DOHH2 (cell line): ENCODE data around the gene CHN2.

ENCODE experiments used
- H3F3A ChIP-seq: fragments of 200-600 bp; sonication (generic), shearing (Covaris generic); 2 replicates; pipeline ENCODE4 v1.6.0; 2016; ENCODE audit warnings: antibody characterized with exemption, mild to moderate bottlenecking; ENCODE audit not compliant: control insufficient read depth, insufficient read depth
- H3K27ac ChIP-seq: fragments of 200-600 bp; sonication (generic); 2 replicates; pipeline ENCODE4 v1.5.1; 2014; ENCODE audit warnings: low read depth, mild to moderate bottlenecking, low read length, moderate library complexity
- H3K27me3 ChIP-seq: fragments of 200-600 bp; sonication (generic); 2 replicates; pipeline ENCODE4 v1.6.1; 2014; ENCODE audit warnings: mild to moderate bottlenecking, low read length, mixed read lengths; ENCODE audit not compliant: control insufficient read depth
- H3K36me3 ChIP-seq: fragments of 200-600 bp; sonication (generic); 2 replicates; pipeline ENCODE4 v1.6.1; 2014; ENCODE audit warnings: mild to moderate bottlenecking, low read length, moderate library complexity, mixed read lengths; ENCODE audit not compliant: control insufficient read depth
- H3K4me1 ChIP-seq: fragments of 200-600 bp; sonication (generic); 2 replicates; pipeline ENCODE4 v1.6.1; 2014; ENCODE audit warnings: mild to moderate bottlenecking, low read length, mixed read lengths; ENCODE audit not compliant: control insufficient read depth
- H3K4me2 ChIP-seq: fragments of 200-600 bp; sonication (generic); 2 replicates; pipeline ENCODE4 v1.6.0; 2014; ENCODE audit warnings: mild to moderate bottlenecking, low read length, moderate library complexity
- H3K4me3 ChIP-seq: fragments of 200-600 bp; sonication (generic); 2 replicates; pipeline ENCODE4 v1.5.1; 2014; ENCODE audit warnings: mild to moderate bottlenecking, low read length, mixed read lengths
- H3K79me2 ChIP-seq: fragments of 200-600 bp; sonication (generic); 2 replicates; pipeline ENCODE4 v1.6.1; 2014; ENCODE audit warnings: mild to moderate bottlenecking, low read length, mixed read lengths; ENCODE audit not compliant: control insufficient read depth
- H3K9me2 ChIP-seq: fragments of 200-600 bp; sonication (generic); replicated peaks from 2 replicates; pipeline ENCODE4 v1.6.1; 2014; ENCODE audit warnings: mild to moderate bottlenecking, low read length, mixed read lengths; ENCODE audit not compliant: control insufficient read depth
- H3K9me3 ChIP-seq: fragments of 200-600 bp; sonication (generic); 2 replicates; pipeline ENCODE4 v1.6.1; 2014; ENCODE audit warnings: antibody characterized with exemption, low read length, mixed read lengths; ENCODE audit not compliant: control insufficient read depth, insufficient read depth
- H4K20me1 ChIP-seq: fragments of 200-600 bp; sonication (generic); 2 replicates; pipeline ENCODE4 v1.6.0; 2014; ENCODE audit warnings: low read depth, mild to moderate bottlenecking, antibody characterized with exemption, low read length, moderate library complexity; ENCODE audit not compliant: control insufficient read depth, insufficient read depth
- EZH2phosphoT487 ChIP-seq: fragments of 200-600 bp; sonication (generic); IDR thresholded peaks from 2 replicates; pipeline ENCODE4 v1.6.1; 2017; ENCODE audit warnings: borderline replicate concordance, mild to moderate bottlenecking, antibody characterized with exemption, low read length, moderate library complexity, mixed read lengths
- TF ChIP-seq, protein P1 (sequence below): fragments of 200-600 bp; sonication (generic); IDR thresholded peaks from one replicate; pipeline ENCODE4 v1.5.1; 2014; ENCODE audit warnings: antibody characterized with exemption, mild to moderate bottlenecking, low read depth, low read length; ENCODE audit not compliant: poor library complexity, severe bottlenecking

The CHN2 gene

DNA sequence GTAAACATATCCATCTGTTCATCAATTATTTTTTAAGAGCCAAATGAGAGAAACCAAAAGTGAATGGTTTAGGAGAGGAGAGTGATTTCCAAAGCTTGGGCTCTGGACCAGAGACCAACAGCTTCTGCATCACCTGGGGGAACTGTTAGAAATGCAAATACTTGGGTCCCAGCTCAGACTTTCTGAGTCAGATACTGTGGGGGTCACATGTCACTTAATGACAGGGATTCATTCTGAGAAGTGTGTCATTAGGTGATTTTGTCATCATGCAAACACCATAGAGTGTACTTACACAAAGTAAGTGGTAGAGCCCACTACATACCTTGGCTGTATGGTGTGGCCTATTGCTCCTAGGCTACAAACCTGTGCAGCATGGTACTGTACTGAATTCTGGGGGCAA is 240.6 kb downstream of the CHN2 start:
- no peaks in the 10 kb centered on the region for H3K79me2 ChIP-seq
- H3K4me2 ChIP-seq, result no peak overlapping the region
- TF ChIP-seq, protein P1, sequence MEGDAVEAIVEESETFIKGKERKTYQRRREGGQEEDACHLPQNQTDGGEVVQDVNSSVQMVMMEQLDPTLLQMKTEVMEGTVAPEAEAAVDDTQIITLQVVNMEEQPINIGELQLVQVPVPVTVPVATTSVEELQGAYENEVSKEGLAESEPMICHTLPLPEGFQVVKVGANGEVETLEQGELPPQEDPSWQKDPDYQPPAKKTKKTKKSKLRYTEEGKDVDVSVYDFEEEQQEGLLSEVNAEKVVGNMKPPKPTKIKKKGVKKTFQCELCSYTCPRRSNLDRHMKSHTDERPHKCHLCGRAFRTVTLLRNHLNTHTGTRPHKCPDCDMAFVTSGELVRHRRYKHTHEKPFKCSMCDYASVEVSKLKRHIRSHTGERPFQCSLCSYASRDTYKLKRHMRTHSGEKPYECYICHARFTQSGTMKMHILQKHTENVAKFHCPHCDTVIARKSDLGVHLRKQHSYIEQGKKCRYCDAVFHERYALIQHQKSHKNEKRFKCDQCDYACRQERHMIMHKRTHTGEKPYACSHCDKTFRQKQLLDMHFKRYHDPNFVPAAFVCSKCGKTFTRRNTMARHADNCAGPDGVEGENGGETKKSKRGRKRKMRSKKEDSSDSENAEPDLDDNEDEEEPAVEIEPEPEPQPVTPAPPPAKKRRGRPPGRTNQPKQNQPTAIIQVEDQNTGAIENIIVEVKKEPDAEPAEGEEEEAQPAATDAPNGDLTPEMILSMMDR, result no peak
- TF ChIP-seq EZH2phosphoT487, result no peak
- H3F3A ChIP-seq, result no peaks in the 10 kb centered on the region
- H3K4me3 ChIP-seq, result no peak overlapping the region
- H3K36me3 ChIP-seq, result no peaks in the 10 kb centered on the region
- no peaks in the 10 kb centered on the region for H3K9me2 ChIP-seq
- no peaks in the 10 kb centered on the region for H3K4me1 ChIP-seq
- no peaks in the 10 kb centered on the region for H3K27me3 ChIP-seq
- H3K27ac ChIP-seq, result no peak overlapping the region
- no peaks in the 10 kb centered on the region for H4K20me1 ChIP-seq
- no peaks in the 10 kb centered on the region for H3K9me3 ChIP-seq

DNA sequence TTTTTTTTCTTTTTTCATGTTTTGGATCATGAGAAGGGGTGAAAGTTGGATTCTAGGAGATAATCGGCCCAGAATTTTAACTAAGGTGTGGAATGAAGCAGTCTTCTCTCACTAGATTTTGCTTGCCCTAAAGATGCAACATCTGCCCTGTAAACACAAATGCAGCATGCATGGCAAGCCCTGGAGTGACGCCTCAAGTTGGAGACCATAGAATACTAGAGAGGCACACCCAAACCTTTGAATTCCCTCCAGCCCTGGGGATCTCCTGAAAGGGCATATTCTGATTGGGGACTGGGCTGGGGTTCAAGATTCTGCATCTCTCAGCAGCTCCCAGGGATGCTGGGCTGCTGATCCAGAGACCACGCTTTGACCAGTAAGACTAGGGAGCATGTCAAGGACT is 241.3 kb downstream of the CHN2 start:
- no peaks in the 10 kb centered on the region for H3K9me3 ChIP-seq
- no peak overlapping the region for H3K4me3 ChIP-seq
- H4K20me1 ChIP-seq, result no peaks in the 10 kb centered on the region
- no peaks in the 10 kb centered on the region for H3F3A ChIP-seq
- no peaks in the 10 kb centered on the region for H3K27me3 ChIP-seq
- no peaks in the 10 kb centered on the region for H3K36me3 ChIP-seq
- no peaks in the 10 kb centered on the region for H3K4me1 ChIP-seq
- no peaks in the 10 kb centered on the region for H3K79me2 ChIP-seq
- TF ChIP-seq, protein P1, result no peak
- no peak for TF ChIP-seq EZH2phosphoT487
- H3K9me2 ChIP-seq, result no peaks in the 10 kb centered on the region
- H3K27ac ChIP-seq, result no peak overlapping the region
- no peak overlapping the region for H3K4me2 ChIP-seq

DNA sequence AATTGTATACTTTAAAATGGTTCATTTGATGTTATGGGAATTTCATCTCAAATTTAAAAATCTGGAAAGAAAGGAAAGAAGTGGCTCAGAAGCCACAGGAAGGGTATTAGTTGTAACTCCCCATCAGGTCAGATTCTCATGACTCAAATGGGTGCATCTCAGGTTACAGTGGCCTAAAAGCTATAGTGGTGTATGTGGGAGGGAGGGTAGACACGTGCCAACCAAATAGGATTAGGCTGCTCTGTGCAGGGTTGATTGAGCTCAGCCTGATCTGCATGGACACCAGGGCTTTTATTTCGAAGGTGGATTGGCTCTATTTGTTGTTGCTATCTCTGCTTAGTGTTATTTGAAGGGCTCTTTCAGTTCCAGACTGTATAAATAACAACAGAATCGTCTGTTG is 247.6 kb downstream of the CHN2 start:
- Histone ChIP-seq H3K4me1 (no peaks in the 10 kb centered on the region), H3K4me3 (no peak overlapping the region), H3K79me2 (no peaks in the 10 kb centered on the region), H4K20me1 (no peaks in the 10 kb centered on the region), H3K9me2 (no peaks in the 10 kb centered on the region), H3K27ac (no peak overlapping the region), H3K36me3 (no peaks in the 10 kb centered on the region), H3F3A (no peaks in the 10 kb centered on the region), H3K4me2 (no peak overlapping the region), H3K27me3 (no peaks in the 10 kb centered on the region), H3K9me3 (no peaks in the 10 kb centered on the region)
- TF ChIP-seq, protein P1, result no peak
- TF ChIP-seq EZH2phosphoT487, result no peak

DNA sequence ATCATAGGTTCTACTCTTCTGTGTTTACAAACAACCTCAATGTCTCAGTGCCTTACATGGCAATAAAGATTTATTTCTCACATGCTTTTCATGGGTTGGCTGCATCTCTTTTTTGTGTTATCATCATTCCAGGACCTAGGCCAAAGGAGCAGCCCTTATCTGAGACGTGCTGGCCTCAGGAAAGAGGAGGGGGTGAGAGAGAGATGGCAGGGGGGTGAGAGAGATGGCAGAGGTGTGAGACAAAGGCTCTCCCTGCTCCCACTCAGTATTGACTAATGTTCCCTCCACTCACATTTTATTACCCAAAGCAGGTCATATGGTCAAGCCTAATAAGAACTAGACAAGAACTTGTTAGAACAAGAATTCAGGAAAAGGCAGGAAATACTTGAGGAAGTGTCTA is 249.0 kb downstream of the CHN2 start:
- no peaks in the 10 kb centered on the region for H3K4me1 ChIP-seq
- no peaks in the 10 kb centered on the region for H3K9me3 ChIP-seq
- H3K36me3 ChIP-seq, result no peaks in the 10 kb centered on the region
- no peak for TF ChIP-seq EZH2phosphoT487
- TF ChIP-seq, protein P1, result no peak
- H4K20me1 ChIP-seq, result no peaks in the 10 kb centered on the region
- H3K27ac ChIP-seq, result no peak overlapping the region
- H3K79me2 ChIP-seq, result no peaks in the 10 kb centered on the region
- H3K9me2 ChIP-seq, result no peaks in the 10 kb centered on the region
- no peak overlapping the region for H3K4me3 ChIP-seq
- no peaks in the 10 kb centered on the region for H3F3A ChIP-seq
- no peak overlapping the region for H3K4me2 ChIP-seq
- H3K27me3 ChIP-seq, result no peaks in the 10 kb centered on the region
